A549 (cell line): ENCODE measurements around the gene SIM2.

Experiments used
- BHLHE40 ChIP-seq: IDR thresholded peaks from 2 replicates; pipeline ENCODE4 v1.6.1; 2012; ENCODE audit warnings: low read depth, low read length, inconsistent platforms
- CTCF ChIP-seq: fragments of >200 bp; sonication (Bioruptor Twin); formaldehyde crosslinking; IDR thresholded peaks from 3 replicates; pipeline ENCODE4 v1.5.1; 2016
- TF ChIP-seq, protein P1 (sequence below): IDR thresholded peaks from 2 replicates; pipeline ENCODE4 v1.6.1; 2012; ENCODE audit warnings: low read depth, borderline replicate concordance

- no peak for TF ChIP-seq CTCF
- TF ChIP-seq BHLHE40 = no peak
- TF ChIP-seq, protein P1, sequence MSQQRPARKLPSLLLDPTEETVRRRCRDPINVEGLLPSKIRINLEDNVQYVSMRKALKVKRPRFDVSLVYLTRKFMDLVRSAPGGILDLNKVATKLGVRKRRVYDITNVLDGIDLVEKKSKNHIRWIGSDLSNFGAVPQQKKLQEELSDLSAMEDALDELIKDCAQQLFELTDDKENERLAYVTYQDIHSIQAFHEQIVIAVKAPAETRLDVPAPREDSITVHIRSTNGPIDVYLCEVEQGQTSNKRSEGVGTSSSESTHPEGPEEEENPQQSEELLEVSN = no peak
Measured at GRCh38 chr21:36668713-36669112, 30.2 kb upstream of the SIM2 start.
